ENCODE data around the gene CFB.
"Not testable (repeated sequence)": the region's sequence is repeated elsewhere in the genome, so short reads cannot be mapped to it uniquely, and the experiment has no call there.

GRCh38 chr6:31932137-31932536, 13.8 kb upstream of the CFB start:
- not testable (repeated sequence) for TF ChIP-seq CTCF, POLR2A (IDR thresholded peaks at IDR 0.05)
